HEK293 (cell line): ENCODE results near the gene CCIN.
A peak's percentile ranks its signal among the peaks of the same experiment; 100 is the strongest.

Experiments used
- GLI2 ChIP-seq: fragments of 450-650 bp; formaldehyde crosslinking; IDR thresholded peaks from 2 replicates; pipeline ENCODE4; 2017; ENCODE audit warnings: missing biosample characterization, missing genetic modification characterization, low read depth, borderline replicate concordance
- GLIS2 ChIP-seq: fragments of 450-650 bp; formaldehyde crosslinking; IDR thresholded peaks from 2 replicates; pipeline ENCODE4 v1.5.1; 2016; ENCODE audit warnings: missing biosample characterization, missing genetic modification characterization
- KLF10 ChIP-seq: fragments of 450-650 bp; IDR thresholded peaks from 2 replicates; pipeline ENCODE4 v1.5.1; 2018; ENCODE audit warnings: missing biosample characterization, mild to moderate bottlenecking, missing genetic modification characterization
- SCRT2 ChIP-seq: fragments of 450-650 bp; formaldehyde crosslinking; IDR thresholded peaks from 2 replicates; pipeline ENCODE4 v1.5.1; 2016; ENCODE audit warnings: missing biosample characterization, missing genetic modification characterization
- SP2 ChIP-seq: fragments of 450-650 bp; formaldehyde crosslinking; IDR thresholded peaks from 2 replicates; pipeline ENCODE4 v1.5.1; 2016; ENCODE audit warnings: missing biosample characterization, missing genetic modification characterization
- ZBTB48 ChIP-seq: fragments of 450-650 bp; formaldehyde crosslinking; IDR thresholded peaks from 2 replicates; pipeline ENCODE4 v1.5.1; 2016; ENCODE audit warnings: missing biosample characterization, missing genetic modification characterization
- ZBTB8A ChIP-seq: fragments of 450-650 bp; formaldehyde crosslinking; IDR thresholded peaks from 2 replicates; pipeline ENCODE4 v1.5.1; 2016; ENCODE audit warnings: missing biosample characterization, missing genetic modification characterization
- ZNF426 ChIP-seq: fragments of 450-650 bp; formaldehyde crosslinking; IDR thresholded peaks from 2 replicates; pipeline ENCODE4 v1.5.1; 2017; ENCODE audit warnings: missing biosample characterization, missing genetic modification characterization, mild to moderate bottlenecking, inconsistent platforms, moderate library complexity
- ZNF529 ChIP-seq: fragments of 450-650 bp; formaldehyde crosslinking; IDR thresholded peaks from 2 replicates; pipeline ENCODE4 v1.5.1; 2017; ENCODE audit warnings: missing genetic modification characterization, missing biosample characterization; ENCODE audit not compliant: insufficient replicate concordance
- ZNF596 ChIP-seq: fragments of 450-650 bp; IDR thresholded peaks from 2 replicates; pipeline ENCODE4 v1.5.0; 2018; ENCODE audit warnings: missing biosample characterization, mild to moderate bottlenecking, missing genetic modification characterization, moderate library complexity
- ZNF624 ChIP-seq: fragments of 450-650 bp; formaldehyde crosslinking; IDR thresholded peaks from 2 replicates; pipeline ENCODE4 v1.5.1; 2017; ENCODE audit warnings: missing biosample characterization, missing genetic modification characterization
- ZXDB ChIP-seq: fragments of 450-650 bp; formaldehyde crosslinking; IDR thresholded peaks from 2 replicates; pipeline ENCODE4 v1.5.1; 2016; ENCODE audit warnings: missing biosample characterization, missing genetic modification characterization
- TF ChIP-seq, protein P1 (sequence below): fragments of 450-650 bp; formaldehyde crosslinking; IDR thresholded peaks from 2 replicates; pipeline ENCODE4 v1.5.1; 2016; ENCODE audit warnings: missing biosample characterization, missing genetic modification characterization
- TF ChIP-seq, protein P2 (sequence below): fragments of 450-650 bp; formaldehyde crosslinking; IDR thresholded peaks from 2 replicates; pipeline ENCODE4 v1.5.1; 2017; ENCODE audit warnings: missing biosample characterization, missing genetic modification characterization
- TF ChIP-seq, protein P3 (sequence below): fragments of 450-650 bp; formaldehyde crosslinking; optimal IDR thresholded peaks from 2 replicates; pipeline ENCODE3; 2016; ENCODE audit warnings: missing biosample characterization, mild to moderate bottlenecking, missing genetic modification characterization
- TF ChIP-seq, protein P4 (sequence below): fragments of 450-650 bp; formaldehyde crosslinking; IDR thresholded peaks from 2 replicates; pipeline ENCODE4 v1.5.1; 2016; ENCODE audit warnings: missing biosample characterization, missing genetic modification characterization
- TF ChIP-seq, protein P5 (sequence below): fragments of 450-650 bp; formaldehyde crosslinking; IDR thresholded peaks from 2 replicates; pipeline ENCODE4 v1.5.1; 2016; ENCODE audit warnings: missing biosample characterization, missing genetic modification characterization
- TF ChIP-seq, protein P6 (sequence below): fragments of 450-650 bp; formaldehyde crosslinking; IDR thresholded peaks from 2 replicates; pipeline ENCODE4 v1.5.1; 2016; ENCODE audit warnings: missing biosample characterization, missing genetic modification characterization, borderline replicate concordance
- TF ChIP-seq, protein P7 (sequence below): fragments of 450-650 bp; formaldehyde crosslinking; IDR thresholded peaks from 2 replicates; pipeline ENCODE4 v1.5.1; 2016; ENCODE audit warnings: missing biosample characterization, missing genetic modification characterization
- TF ChIP-seq, protein P8 (sequence below): fragments of 450-650 bp; formaldehyde crosslinking; IDR thresholded peaks from 2 replicates; pipeline ENCODE4 v1.5.1; 2016; ENCODE audit warnings: missing biosample characterization, missing genetic modification characterization
- TF ChIP-seq, protein P9 (sequence below): fragments of 450-650 bp; formaldehyde crosslinking; IDR thresholded peaks from 2 replicates; pipeline ENCODE4 v1.5.1; 2017; ENCODE audit warnings: missing biosample characterization, missing genetic modification characterization

Gene CCIN

DNA sequence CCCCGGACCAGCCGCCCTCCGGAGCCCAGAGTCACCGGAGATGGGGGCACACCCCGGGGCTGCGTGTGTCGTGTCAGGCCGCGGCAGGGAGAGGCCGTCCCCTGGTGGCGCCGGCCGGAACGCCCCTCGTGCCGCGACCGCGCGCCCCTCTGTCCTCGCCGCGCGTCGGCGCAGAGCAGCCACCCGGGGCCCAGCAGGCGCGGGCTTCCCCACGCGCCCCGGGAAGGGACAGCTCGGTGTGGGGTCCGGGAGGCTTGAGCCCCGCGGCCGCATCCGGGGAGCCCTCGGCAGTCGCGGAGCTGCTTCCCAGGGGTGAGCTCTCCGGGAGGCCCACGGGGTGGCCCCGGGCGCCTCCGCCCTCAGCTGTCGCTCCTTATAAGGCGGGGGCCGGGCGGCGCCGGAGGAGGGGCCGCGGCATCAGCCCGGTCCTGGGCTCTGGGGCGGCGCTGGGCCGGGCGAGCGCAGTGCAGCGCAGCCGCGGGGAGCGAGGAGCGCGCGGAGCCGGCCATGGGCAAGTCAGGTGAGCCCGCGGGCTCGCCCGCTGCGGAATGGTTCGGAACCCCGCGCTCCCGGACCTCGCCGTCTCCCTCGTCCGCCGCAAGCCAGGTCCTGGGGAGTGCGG lies 32.8 kb upstream of the CCIN start, which contains the start of gene GLIPR2 (continued):
- TF ChIP-seq, protein P1, sequence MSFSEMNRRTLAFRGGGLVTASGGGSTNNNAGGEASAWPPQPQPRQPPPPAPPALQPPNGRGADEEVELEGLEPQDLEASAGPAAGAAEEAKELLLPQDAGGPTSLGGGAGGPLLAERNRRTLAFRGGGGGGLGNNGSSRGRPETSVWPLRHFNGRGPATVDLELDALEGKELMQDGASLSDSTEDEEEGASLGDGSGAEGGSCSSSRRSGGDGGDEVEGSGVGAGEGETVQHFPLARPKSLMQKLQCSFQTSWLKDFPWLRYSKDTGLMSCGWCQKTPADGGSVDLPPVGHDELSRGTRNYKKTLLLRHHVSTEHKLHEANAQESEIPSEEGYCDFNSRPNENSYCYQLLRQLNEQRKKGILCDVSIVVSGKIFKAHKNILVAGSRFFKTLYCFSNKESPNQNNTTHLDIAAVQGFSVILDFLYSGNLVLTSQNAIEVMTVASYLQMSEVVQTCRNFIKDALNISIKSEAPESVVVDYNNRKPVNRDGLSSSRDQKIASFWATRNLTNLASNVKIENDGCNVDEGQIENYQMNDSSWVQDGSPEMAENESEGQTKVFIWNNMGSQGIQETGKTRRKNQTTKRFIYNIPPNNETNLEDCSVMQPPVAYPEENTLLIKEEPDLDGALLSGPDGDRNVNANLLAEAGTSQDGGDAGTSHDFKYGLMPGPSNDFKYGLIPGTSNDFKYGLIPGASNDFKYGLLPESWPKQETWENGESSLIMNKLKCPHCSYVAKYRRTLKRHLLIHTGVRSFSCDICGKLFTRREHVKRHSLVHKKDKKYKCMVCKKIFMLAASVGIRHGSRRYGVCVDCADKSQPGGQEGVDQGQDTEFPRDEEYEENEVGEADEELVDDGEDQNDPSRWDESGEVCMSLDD (tag by site-specific recombination): no peak
- TF ChIP-seq ZNF529: no peak
- TF ChIP-seq ZBTB48 (tag by site-specific recombination): no peak
- peak; percentile 45; the same call in 1 of the 2 replicates for TF ChIP-seq KLF10
- TF ChIP-seq, protein P2, sequence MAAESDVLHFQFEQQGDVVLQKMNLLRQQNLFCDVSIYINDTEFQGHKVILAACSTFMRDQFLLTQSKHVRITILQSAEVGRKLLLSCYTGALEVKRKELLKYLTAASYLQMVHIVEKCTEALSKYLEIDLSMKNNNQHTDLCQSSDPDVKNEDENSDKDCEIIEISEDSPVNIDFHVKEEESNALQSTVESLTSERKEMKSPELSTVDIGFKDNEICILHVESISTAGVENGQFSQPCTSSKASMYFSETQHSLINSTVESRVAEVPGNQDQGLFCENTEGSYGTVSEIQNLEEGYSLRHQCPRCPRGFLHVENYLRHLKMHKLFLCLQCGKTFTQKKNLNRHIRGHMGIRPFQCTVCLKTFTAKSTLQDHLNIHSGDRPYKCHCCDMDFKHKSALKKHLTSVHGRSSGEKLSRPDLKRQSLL: no peak
- TF ChIP-seq, protein P3, sequence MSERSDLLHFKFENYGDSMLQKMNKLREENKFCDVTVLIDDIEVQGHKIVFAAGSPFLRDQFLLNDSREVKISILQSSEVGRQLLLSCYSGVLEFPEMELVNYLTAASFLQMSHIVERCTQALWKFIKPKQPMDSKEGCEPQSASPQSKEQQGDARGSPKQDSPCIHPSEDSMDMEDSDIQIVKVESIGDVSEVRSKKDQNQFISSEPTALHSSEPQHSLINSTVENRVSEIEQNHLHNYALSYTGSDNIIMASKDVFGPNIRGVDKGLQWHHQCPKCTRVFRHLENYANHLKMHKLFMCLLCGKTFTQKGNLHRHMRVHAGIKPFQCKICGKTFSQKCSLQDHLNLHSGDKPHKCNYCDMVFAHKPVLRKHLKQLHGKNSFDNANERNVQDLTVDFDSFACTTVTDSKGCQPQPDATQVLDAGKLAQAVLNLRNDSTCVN: peak; percentile 60
- TF ChIP-seq, protein P4, sequence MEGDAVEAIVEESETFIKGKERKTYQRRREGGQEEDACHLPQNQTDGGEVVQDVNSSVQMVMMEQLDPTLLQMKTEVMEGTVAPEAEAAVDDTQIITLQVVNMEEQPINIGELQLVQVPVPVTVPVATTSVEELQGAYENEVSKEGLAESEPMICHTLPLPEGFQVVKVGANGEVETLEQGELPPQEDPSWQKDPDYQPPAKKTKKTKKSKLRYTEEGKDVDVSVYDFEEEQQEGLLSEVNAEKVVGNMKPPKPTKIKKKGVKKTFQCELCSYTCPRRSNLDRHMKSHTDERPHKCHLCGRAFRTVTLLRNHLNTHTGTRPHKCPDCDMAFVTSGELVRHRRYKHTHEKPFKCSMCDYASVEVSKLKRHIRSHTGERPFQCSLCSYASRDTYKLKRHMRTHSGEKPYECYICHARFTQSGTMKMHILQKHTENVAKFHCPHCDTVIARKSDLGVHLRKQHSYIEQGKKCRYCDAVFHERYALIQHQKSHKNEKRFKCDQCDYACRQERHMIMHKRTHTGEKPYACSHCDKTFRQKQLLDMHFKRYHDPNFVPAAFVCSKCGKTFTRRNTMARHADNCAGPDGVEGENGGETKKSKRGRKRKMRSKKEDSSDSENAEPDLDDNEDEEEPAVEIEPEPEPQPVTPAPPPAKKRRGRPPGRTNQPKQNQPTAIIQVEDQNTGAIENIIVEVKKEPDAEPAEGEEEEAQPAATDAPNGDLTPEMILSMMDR (tag by site-specific recombination): peak; percentile 40; the same call in 1 of the 2 replicates
- TF ChIP-seq ZNF624: no peak
- TF ChIP-seq ZNF596 (tag by site-specific recombination): no peak
- TF ChIP-seq, protein P5, sequence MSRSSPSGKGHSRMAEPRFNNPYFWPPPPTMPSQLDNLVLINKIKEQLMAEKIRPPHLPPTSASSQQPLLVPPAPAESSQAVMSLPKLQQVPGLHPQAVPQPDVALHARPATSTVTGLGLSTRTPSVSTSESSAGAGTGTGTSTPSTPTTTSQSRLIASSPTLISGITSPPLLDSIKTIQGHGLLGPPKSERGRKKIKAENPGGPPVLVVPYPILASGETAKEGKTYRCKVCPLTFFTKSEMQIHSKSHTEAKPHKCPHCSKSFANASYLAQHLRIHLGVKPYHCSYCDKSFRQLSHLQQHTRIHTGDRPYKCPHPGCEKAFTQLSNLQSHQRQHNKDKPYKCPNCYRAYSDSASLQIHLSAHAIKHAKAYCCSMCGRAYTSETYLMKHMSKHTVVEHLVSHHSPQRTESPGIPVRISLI: no peak
- TF ChIP-seq, protein P6, sequence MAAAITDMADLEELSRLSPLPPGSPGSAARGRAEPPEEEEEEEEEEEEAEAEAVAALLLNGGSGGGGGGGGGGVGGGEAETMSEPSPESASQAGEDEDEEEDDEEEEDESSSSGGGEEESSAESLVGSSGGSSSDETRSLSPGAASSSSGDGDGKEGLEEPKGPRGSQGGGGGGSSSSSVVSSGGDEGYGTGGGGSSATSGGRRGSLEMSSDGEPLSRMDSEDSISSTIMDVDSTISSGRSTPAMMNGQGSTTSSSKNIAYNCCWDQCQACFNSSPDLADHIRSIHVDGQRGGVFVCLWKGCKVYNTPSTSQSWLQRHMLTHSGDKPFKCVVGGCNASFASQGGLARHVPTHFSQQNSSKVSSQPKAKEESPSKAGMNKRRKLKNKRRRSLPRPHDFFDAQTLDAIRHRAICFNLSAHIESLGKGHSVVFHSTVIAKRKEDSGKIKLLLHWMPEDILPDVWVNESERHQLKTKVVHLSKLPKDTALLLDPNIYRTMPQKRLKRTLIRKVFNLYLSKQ (tag by site-specific recombination): no peak
- TF ChIP-seq, protein P7, sequence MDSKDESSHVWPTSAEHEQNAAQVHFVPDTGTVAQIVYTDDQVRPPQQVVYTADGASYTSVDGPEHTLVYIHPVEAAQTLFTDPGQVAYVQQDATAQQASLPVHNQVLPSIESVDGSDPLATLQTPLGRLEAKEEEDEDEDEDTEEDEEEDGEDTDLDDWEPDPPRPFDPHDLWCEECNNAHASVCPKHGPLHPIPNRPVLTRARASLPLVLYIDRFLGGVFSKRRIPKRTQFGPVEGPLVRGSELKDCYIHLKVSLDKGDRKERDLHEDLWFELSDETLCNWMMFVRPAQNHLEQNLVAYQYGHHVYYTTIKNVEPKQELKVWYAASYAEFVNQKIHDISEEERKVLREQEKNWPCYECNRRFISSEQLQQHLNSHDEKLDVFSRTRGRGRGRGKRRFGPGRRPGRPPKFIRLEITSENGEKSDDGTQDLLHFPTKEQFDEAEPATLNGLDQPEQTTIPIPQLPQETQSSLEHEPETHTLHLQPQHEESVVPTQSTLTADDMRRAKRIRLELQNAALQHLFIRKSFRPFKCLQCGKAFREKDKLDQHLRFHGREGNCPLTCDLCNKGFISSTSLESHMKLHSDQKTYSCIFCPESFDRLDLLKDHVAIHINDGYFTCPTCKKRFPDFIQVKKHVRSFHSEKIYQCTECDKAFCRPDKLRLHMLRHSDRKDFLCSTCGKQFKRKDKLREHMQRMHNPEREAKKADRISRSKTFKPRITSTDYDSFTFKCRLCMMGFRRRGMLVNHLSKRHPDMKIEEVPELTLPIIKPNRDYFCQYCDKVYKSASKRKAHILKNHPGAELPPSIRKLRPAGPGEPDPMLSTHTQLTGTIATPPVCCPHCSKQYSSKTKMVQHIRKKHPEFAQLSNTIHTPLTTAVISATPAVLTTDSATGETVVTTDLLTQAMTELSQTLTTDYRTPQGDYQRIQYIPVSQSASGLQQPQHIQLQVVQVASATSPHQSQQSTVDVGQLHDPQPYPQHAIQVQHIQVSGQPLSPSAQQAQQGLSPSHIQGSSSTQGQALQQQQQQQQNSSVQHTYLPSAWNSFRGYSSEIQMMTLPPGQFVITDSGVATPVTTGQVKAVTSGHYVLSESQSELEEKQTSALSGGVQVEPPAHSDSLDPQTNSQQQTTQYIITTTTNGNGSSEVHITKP (tag by site-specific recombination): peak; percentile 19; the same call in 1 of the 2 replicates
- TF ChIP-seq ZXDB (tag by site-specific recombination): no peak
- TF ChIP-seq, protein P8, sequence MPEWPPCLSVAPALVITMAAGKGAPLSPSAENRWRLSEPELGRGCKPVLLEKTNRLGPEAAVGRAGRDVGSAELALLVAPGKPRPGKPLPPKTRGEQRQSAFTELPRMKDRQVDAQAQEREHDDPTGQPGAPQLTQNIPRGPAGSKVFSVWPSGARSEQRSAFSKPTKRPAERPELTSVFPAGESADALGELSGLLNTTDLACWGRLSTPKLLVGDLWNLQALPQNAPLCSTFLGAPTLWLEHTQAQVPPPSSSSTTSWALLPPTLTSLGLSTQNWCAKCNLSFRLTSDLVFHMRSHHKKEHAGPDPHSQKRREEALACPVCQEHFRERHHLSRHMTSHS (tag by site-specific recombination): no peak
- no peak for TF ChIP-seq ZNF426 (tag by site-specific recombination)
- TF ChIP-seq GLIS2 (tag by site-specific recombination): peak; percentile 44; the same call in 1 of the 2 replicates
- peak; percentile 84 for TF ChIP-seq ZBTB8A (tag by site-specific recombination)
- no peak for TF ChIP-seq SP2 (tag by site-specific recombination)
- TF ChIP-seq GLI2 (tag by site-specific recombination): no peak
- TF ChIP-seq SCRT2 (tag by site-specific recombination): no peak
- TF ChIP-seq, protein P9, sequence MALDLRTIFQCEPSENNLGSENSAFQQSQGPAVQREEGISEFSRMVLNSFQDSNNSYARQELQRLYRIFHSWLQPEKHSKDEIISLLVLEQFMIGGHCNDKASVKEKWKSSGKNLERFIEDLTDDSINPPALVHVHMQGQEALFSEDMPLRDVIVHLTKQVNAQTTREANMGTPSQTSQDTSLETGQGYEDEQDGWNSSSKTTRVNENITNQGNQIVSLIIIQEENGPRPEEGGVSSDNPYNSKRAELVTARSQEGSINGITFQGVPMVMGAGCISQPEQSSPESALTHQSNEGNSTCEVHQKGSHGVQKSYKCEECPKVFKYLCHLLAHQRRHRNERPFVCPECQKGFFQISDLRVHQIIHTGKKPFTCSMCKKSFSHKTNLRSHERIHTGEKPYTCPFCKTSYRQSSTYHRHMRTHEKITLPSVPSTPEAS (tag by site-specific recombination): no peak
